HepG2 (cell line): ENCODE data around the gene VDR. TPM values are rescaled to one million over a fixed set of nuclear protein-coding genes. Genes with fewer than 3 reads are reported as not detected.
A peak's percentile ranks its signal among the peaks of the same experiment; 100 is the strongest.

Experiments used
- ATAC-seq: fragments of 200-7000 bp; cut with Tn5 transposase; 3 replicates; pipeline ENCODE4 v1.9.1; 2020; ENCODE audit warnings: mild to moderate bottlenecking, moderate library complexity
- BruUV-seq: library from RNA; stranded (reverse); fragments of 400-500 nt; replicated peaks from 2 replicates; lab custom pipeline; 2021; lab: Mats Ljungman, UMichigan
- CTCF ChIA-PET: fragments of 300-600 bp; formaldehyde crosslinking; extraction: SDS; loops from one replicate; lab custom pipeline; 2021; ENCODE audit warnings: low total read pairs, inconsistent platforms, low intra/inter-chr PET ratio; lab: Yijun Ruan, JAX
- POLR2A ChIA-PET: fragments of 350-600 bp; sonication (Branson Sonifier 250); formaldehyde crosslinking; loops from one replicate; lab custom pipeline; 2020; ENCODE audit warnings: antibody characterized with exemption, inconsistent platforms; lab: Yijun Ruan, JAX
- DNase-seq: peaks from one replicate; pipeline ENCODE4 v3.0.0-alpha.2; 2015; ENCODE audit warnings: low spot score
- FAIRE-seq: peaks from 3 replicates; lab custom pipeline; 2011; peaks lifted over from hg19 to GRCh38; lab: Jason Lieb, UNC
- H2AFZ ChIP-seq: one replicate; pipeline ENCODE4 v1.6.1; 2011; ENCODE audit warnings: low read length, inconsistent platforms
- H3K27ac ChIP-seq: fragments of 300-600 bp; 3 replicates; pipeline ENCODE4 v1.8.0; 2011; ENCODE audit warnings: mixed run types, mild to moderate bottlenecking, mixed read lengths, low read length, inconsistent platforms; ENCODE audit not compliant: insufficient read depth; ENCODE audit errors: extremely low read length
- H3K27me3 ChIP-seq, 2 experiments: fragments of 200-600 bp in 1 of 2; 2 replicates in 1 of 2; 3 replicates in 1 of 2; pipeline versions ENCODE4 v1.6.0 to v1.8.0; 2011; ENCODE audit warnings: low read length in 2 of 2, mild to moderate bottlenecking in 2 of 2, moderate library complexity in 2 of 2, inconsistent platforms in 1 of 2; ENCODE audit not compliant: insufficient read depth in 2 of 2, control insufficient read depth in 1 of 2
- H3K36me3 ChIP-seq, 2 experiments: fragments of 200-600 bp in 1 of 2; replicated peaks in 1 of 2; 2 replicates in 1 of 2; 3 replicates in 1 of 2; pipeline versions ENCODE4 v1.5.1 to v1.8.0; 2011; ENCODE audit warnings: low read length in 2 of 2, inconsistent platforms in 1 of 2; ENCODE audit not compliant: insufficient read depth in 2 of 2, control insufficient read depth in 1 of 2
- H3K4me1 ChIP-seq: 2 replicates; pipeline ENCODE4 v1.5.1; 2012; ENCODE audit warnings: low read length, inconsistent platforms; ENCODE audit not compliant: insufficient read depth
- H3K4me2 ChIP-seq: 2 replicates; pipeline ENCODE4 v1.6.0; 2011; ENCODE audit warnings: low read depth, low read length, inconsistent platforms
- H3K4me3 ChIP-seq, 3 experiments: fragments of 200-600 bp in 1 of 3; sonication (generic), shearing (Covaris generic) in 1 of 3; replicated peaks in 1 of 3; 2 replicates each; pipeline ENCODE4 v1.5.1; 2011 to 2016; ENCODE audit warnings: low read length in 3 of 3, inconsistent platforms in 2 of 3, low read depth in 2 of 3, mild to moderate bottlenecking in 2 of 3, control low read depth in 1 of 3, mixed read lengths in 1 of 3; ENCODE audit not compliant: insufficient read depth in 1 of 3
- H3K79me2 ChIP-seq: one replicate; pipeline ENCODE4 v1.6.1; 2011; ENCODE audit warnings: low read length, inconsistent platforms; ENCODE audit not compliant: insufficient read depth
- H3K9ac ChIP-seq: 2 replicates; pipeline ENCODE4 v1.6.0; 2011; ENCODE audit warnings: mild to moderate bottlenecking, low read depth, low read length, inconsistent platforms; ENCODE audit not compliant: insufficient read depth
- H3K9me3 ChIP-seq: 2 replicates; pipeline ENCODE4 v1.5.1; 2012; ENCODE audit warnings: mild to moderate bottlenecking, low read length
- H4K20me1 ChIP-seq: 2 replicates; pipeline ENCODE4 v1.6.0; 2011; ENCODE audit warnings: inconsistent platforms, mild to moderate bottlenecking, low read length, moderate library complexity; ENCODE audit not compliant: insufficient read depth
- AHR ChIP-seq: IDR thresholded peaks from 2 replicates; pipeline ENCODE4 v1.6.1; 2018; ENCODE audit warnings: missing genetic modification reagents, missing compliant biosample characterization
- CHD2 ChIP-seq: IDR thresholded peaks from 2 replicates; pipeline ENCODE4 v1.6.1; 2011; ENCODE audit warnings: low read depth, low read length, improper control_type of control experiment
- CREB1 ChIP-seq, 2 experiments: fragments of 450-650 bp in 1 of 2; IDR thresholded peaks; 2 replicates each; pipeline ENCODE4 v1.6.1; 2016 to 2017; ENCODE audit warnings: control low read depth in 1 of 2, mild to moderate bottlenecking in 1 of 2, missing compliant biosample characterization in 1 of 2, missing genetic modification characterization in 1 of 2
- HNRNPL ChIP-seq: fragments of 200-400 bp; formaldehyde crosslinking; IDR thresholded peaks from 2 replicates; pipeline ENCODE4 v1.6.1; 2017; ENCODE audit warnings: mild to moderate bottlenecking, low read depth, low read length
- SMAD1 ChIP-seq: sonication (generic); formaldehyde crosslinking; IDR thresholded peaks from 2 replicates; pipeline ENCODE4 v1.4.0; 2020; ENCODE audit warnings: missing genetic modification reagents, low read depth, mild to moderate bottlenecking, borderline replicate concordance
- TMF1 ChIP-seq: sonication (generic); formaldehyde crosslinking; IDR thresholded peaks from 2 replicates; pipeline ENCODE4 v1.8.1; 2022; ENCODE audit warnings: low read depth, missing genetic modification reagents
- YEATS2 ChIP-seq: sonication (generic); formaldehyde crosslinking; IDR thresholded peaks from 2 replicates; pipeline ENCODE4 v1.4.0; 2020; ENCODE audit warnings: missing genetic modification reagents, borderline replicate concordance
- ZFAT ChIP-seq: sonication (generic); formaldehyde crosslinking; conservative IDR thresholded peaks from 2 replicates; pipeline ENCODE4 v1.8.1; 2023; ENCODE audit warnings: missing genetic modification reagents, inconsistent platforms
- ZNF274 ChIP-seq: sonication (generic); formaldehyde crosslinking; IDR thresholded peaks from 2 replicates; pipeline ENCODE4 v1.5.1; 2020; ENCODE audit warnings: mild to moderate bottlenecking, missing genetic modification reagents
- ZNF468 ChIP-seq: sonication (generic); formaldehyde crosslinking; IDR thresholded peaks from 2 replicates; pipeline ENCODE4 v1.8.0; 2022; ENCODE audit warnings: mild to moderate bottlenecking, moderate library complexity, missing genetic modification reagents
- ZNF629 ChIP-seq: sonication (generic); formaldehyde crosslinking; conservative IDR thresholded peaks from 2 replicates; pipeline ENCODE4 v1.5.0; 2020; ENCODE audit warnings: missing genetic modification reagents
- WGBS: methylation state at CpG from one replicate; pipeline ENCODE4 v1.1.6; 2017; ENCODE audit warnings: low lambda C conversion rate; 5-methylcytosine and 5-hydroxymethylcytosine counted together
- in situ Hi-C: cut with HindIII; loops from 2 replicates; pipeline ENCODE4 v1.10.0; 2017; ENCODE audit warnings: low pct_unique_long_range_greater_than_20kb; ENCODE audit not compliant: extremely low pct_ligation_motif_present
- intact Hi-C: fragments of 100-400 bp; cut with micrococcal nuclease; formaldehyde crosslinking; loops from one replicate; pipeline ENCODE4 v1.10.0; 2022; ENCODE audit not compliant: unreplicated experiment
- polyA plus RNA-seq, 8 experiments: library from polyadenylated mRNA; depleted of rRNA in 3 of 8; stranded (reverse) in 7 of 8; unstranded in 1 of 8; fragments of >200 nt; fragmentation: Illumina TruSeq in 4 of 8; extraction: Trizol in 4 of 8; gene quantifications; 2 replicates each; pipeline versions ENCODE4 v1.2.1 to v1.2.3, GENCODE V29; 2011 to 2016; ENCODE audit warnings: low read depth in 4 of 8, missing spikeins in 1 of 8, mixed read lengths in 1 of 8; ENCODE audit not compliant: insufficient read depth in 1 of 8
- total RNA-seq, 5 experiments: library from RNA; depleted of rRNA; stranded (reverse); fragments of >200 nt; fragmentation: Illumina TruSeq; extraction: Trizol; gene quantifications; 2 replicates each; pipeline ENCODE4 v1.2.3, GENCODE V29; 2016; ENCODE audit warnings: low read depth in 1 of 5
- TF ChIP-seq, protein P1 (sequence below): sonication (generic); formaldehyde crosslinking; IDR thresholded peaks from 2 replicates; pipeline ENCODE4 v1.5.1; 2020; ENCODE audit warnings: mild to moderate bottlenecking, missing genetic modification reagents, moderate library complexity

Gene VDR
- total and polyA plus RNA-seq, 2 of the 13 experiments (the other 11 are each of a cell fraction or from before 2014, with no cell fraction given) = 0.08 to 0.33 TPM

DNA sequence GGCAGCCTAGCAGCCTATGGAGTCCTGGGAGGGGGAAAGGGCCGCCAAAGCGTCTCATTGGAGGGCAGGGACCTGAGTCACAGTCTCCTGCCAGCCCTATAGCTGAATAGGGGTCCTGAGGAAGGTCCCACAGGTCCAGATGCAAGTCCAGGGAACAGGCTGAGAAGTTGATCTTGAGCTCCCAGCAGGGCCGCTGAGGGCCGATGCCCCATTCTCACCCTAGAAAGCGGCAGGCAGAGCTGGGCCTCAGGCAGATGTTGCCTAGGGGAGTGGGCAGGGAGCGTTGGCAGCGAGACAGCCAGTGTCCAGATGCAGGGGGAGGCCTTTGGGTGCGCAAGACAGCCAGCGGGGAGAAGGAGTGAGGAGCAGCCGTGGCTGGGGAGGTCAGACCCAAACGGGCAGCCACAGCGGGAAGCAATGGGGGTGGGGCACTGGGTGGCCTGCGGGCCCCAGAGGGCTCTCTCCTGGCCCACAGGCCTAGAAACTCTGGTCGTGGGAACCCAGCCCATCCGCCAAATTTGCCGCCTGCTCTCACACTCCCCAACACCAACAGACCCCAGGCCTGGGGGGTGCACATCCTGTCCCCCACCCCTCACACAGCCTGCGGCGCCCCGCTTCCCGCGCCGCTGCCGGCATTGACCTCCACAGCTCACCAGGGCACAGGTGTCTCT is 86.2 kb downstream of the VDR start (continued):
- TF ChIP-seq HNRNPL = peak; percentile 68; the same call in 1 of the 2 replicates
- TF ChIP-seq AHR (CRISPR knock-in tag) = 0 out of 2 replicates have a peak, but pooled peaks have one; percentile 51
- TF ChIP-seq, protein P1, sequence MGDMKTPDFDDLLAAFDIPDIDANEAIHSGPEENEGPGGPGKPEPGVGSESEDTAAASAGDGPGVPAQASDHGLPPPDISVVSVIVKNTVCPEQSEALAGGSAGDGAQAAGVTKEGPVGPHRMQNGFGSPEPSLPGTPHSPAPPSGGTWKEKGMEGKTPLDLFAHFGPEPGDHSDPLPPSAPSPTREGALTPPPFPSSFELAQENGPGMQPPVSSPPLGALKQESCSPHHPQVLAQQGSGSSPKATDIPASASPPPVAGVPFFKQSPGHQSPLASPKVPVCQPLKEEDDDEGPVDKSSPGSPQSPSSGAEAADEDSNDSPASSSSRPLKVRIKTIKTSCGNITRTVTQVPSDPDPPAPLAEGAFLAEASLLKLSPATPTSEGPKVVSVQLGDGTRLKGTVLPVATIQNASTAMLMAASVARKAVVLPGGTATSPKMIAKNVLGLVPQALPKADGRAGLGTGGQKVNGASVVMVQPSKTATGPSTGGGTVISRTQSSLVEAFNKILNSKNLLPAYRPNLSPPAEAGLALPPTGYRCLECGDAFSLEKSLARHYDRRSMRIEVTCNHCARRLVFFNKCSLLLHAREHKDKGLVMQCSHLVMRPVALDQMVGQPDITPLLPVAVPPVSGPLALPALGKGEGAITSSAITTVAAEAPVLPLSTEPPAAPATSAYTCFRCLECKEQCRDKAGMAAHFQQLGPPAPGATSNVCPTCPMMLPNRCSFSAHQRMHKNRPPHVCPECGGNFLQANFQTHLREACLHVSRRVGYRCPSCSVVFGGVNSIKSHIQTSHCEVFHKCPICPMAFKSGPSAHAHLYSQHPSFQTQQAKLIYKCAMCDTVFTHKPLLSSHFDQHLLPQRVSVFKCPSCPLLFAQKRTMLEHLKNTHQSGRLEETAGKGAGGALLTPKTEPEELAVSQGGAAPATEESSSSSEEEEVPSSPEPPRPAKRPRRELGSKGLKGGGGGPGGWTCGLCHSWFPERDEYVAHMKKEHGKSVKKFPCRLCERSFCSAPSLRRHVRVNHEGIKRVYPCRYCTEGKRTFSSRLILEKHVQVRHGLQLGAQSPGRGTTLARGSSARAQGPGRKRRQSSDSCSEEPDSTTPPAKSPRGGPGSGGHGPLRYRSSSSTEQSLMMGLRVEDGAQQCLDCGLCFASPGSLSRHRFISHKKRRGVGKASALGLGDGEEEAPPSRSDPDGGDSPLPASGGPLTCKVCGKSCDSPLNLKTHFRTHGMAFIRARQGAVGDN (CRISPR knock-in tag) = peak; percentile 72; the same call in 1 of the 2 replicates
- no peak for TF ChIP-seq TMF1 (CRISPR knock-in tag)
- TF ChIP-seq ZNF274 = 0 out of 2 replicates have a peak, but pooled peaks have one; percentile 12
- 0 out of 2 replicates have a peak, but pooled peaks have one; percentile 13 for TF ChIP-seq YEATS2 (CRISPR knock-in tag)
- TF ChIP-seq SMAD1 (CRISPR knock-in tag) = no peak
- TF ChIP-seq, all 625 proteins: peak for 18

DNA sequence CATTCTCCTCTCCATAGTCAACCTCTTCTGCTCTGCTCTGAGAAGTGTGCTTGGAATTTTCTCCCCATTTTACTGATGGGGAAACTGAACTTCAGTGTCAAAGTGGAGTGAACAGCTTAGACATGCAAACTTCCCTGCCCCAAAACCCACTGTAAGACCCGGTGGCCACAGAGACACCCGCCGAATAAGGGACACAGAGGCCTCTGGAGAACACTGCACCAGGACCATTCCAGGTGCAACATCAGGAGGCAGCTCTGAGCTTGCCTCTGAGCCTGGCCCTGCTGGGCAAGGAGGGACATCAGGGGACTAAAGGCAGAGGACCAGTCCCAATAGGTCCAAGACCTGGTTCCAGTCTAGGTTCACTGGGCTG is 86.8 kb downstream of the VDR start:
- CTCF ChIA-PET = interaction anchor here (1.6 kb wide), 1 partner anchor 20 kb away, joined by 4 read pairs; no protein-coding TSS in a partner anchor

More for the DNA sequence above, 86.8 kb downstream of the VDR start:
- H3K4me2 ChIP-seq = peak overlapping the region; percentile 82
- intact Hi-C loops = no loop called here
- DNase-seq = no peak
- H3K27me3 ChIP-seq = peaks cover 0 to 13% of the 10 kb centered on the region in 2 experiments; a peak in 3 of 5 replicates
- H3K27ac ChIP-seq = no peak overlapping the region
- no peak for FAIRE-seq
- no peaks in the 10 kb centered on the region for H3K9me3 ChIP-seq
- no peak overlapping the region for H2AFZ ChIP-seq
- H4K20me1 ChIP-seq = peaks cover 4% of the 10 kb centered on the region; the same call in 1 of the 2 replicates
- ATAC-seq = no peak
- no peak for TF ChIP-seq CHD2
- no peak for TF ChIP-seq CREB1 (IDR thresholded peaks at IDR 0.05)
- TF ChIP-seq CREB1 (CRISPR knock-in tag; IDR thresholded peaks at IDR 0.05) = no peak
- peak; percentile 78 for TF ChIP-seq ZNF629 (CRISPR knock-in tag)
- TF ChIP-seq ZNF468 (CRISPR knock-in tag) = no peak
- TF ChIP-seq ZFAT = no peak
- H3K4me1 ChIP-seq = peaks cover 55% of the 10 kb centered on the region
- TSS peak; percentile 50 for BruUV-seq
- POLR2A ChIA-PET = interaction anchor here (0.8 to 2.0 kb wide), 5 partner anchors 9 to 41 kb away, joined by 3 to 7 read pairs (median 4); no protein-coding TSS in a partner anchor
- in situ Hi-C loops = no loop called here
- H3K9ac ChIP-seq = no peak overlapping the region
- no peaks in the 10 kb centered on the region for H3K79me2 ChIP-seq
- no peaks in the 10 kb centered on the region for H3K36me3 ChIP-seq
- WGBS = 78% methylated on average over 3 of the region's 3 CpGs
- H3K4me3 ChIP-seq = peak overlapping the region in 2 of 3 experiments; percentile 4 to 86; a peak in 4 of 6 replicates
